Measurements from ENCODE around the gene GLIPR2. TPM values are rescaled to one million over a fixed set of nuclear protein-coding genes. Genes with fewer than 3 reads are reported as not detected.

GLIPR2 gene
- total and polyA plus RNA-seq, 2 of the 4 experiments (the other 2 are of a cell fraction): 35.8 to 43.3 TPM

- Histone ChIP-seq H3K79me1 (ENCODE audit: low read depth in 1 of 2, low read length in 2 of 2) (peaks cover 4 to 48% of the 10 kb centered on the region in 2 experiments; a peak in 3 of 4 replicates), H2BK120ac (ENCODE audit: low read depth, low read length) (peak overlapping the region; percentile 19; the same call in 1 of the 2 replicates), H3K4me2 (ENCODE audit: low read depth, low read length) (no peak overlapping the region), H2BK15ac (ENCODE audit: low read depth, low read length) (peak overlapping the region; percentile 23; the same call in 1 of the 3 replicates), H3K4ac (ENCODE audit: low read depth, low read length) (peak overlapping the region; percentile 19), H2BK20ac (ENCODE audit: low read depth, low read length) (peak overlapping the region; percentile 6; the same call in 1 of the 2 replicates), H2AK9ac (replicated peaks; ENCODE audit: low read depth, low read length, poor library complexity) (peak overlapping the region; percentile 69), H4K20me1 (ENCODE audit: insufficient read depth, low read length) (peaks cover 19% of the 10 kb centered on the region), H3K14ac (replicated peaks; ENCODE audit: low read depth, low read length) (0 out of 2 replicates have a peak overlapping the region, but pooled peaks have one; percentile 14), H3K36me3 (ENCODE audit: control insufficient read depth, insufficient read depth, low read length) (peaks cover 42% of the 10 kb centered on the region), H3K9ac (ENCODE audit: low read depth, low read length) (no peak overlapping the region), H3K18ac (ENCODE audit: low read depth, low read length) (no peak overlapping the region), H3K27me3 (ENCODE audit: control insufficient read depth, insufficient read depth, low read length) (no peaks in the 10 kb centered on the region), H2AFZ (replicated peaks; ENCODE audit: low read length, poor library complexity) (peak overlapping the region; percentile 55), H3K23ac (ENCODE audit: low read depth, low read length) (peak overlapping the region; percentile 16; the same call in 1 of the 2 replicates), H4K8ac (ENCODE audit: low read depth in 2 of 2, low read length in 2 of 2) (peak overlapping the region in 1 of 2 experiments; percentile 26; a peak in 1 of 4 replicates), H2AK5ac (ENCODE audit: low read depth, low read length) (peak overlapping the region; percentile 40), H3K9me1 (ENCODE audit: insufficient read depth, low read length) (peaks cover 32% of the 10 kb centered on the region), H2BK5ac (ENCODE audit: low read depth, low read length, poor library complexity, severe bottlenecking) (peak overlapping the region; percentile 27), H3K4me3 (ENCODE audit: insufficient read depth, low read depth, low read length) (no peak overlapping the region), H3K56ac (ENCODE audit: extremely low read depth, insufficient read depth, low read length) (no peak overlapping the region), H3K9me3 (ENCODE audit: control insufficient read depth, insufficient read depth, low read length) (peaks cover 2% of the 10 kb centered on the region; the same call in 1 of the 2 replicates), H3K4me1 (ENCODE audit: control insufficient read depth, insufficient read depth, low read length) (peaks cover 30% of the 10 kb centered on the region), H4K5ac (ENCODE audit: low read depth, low read length) (no peak overlapping the region), H4K91ac (ENCODE audit: insufficient read depth, low read depth, low read length) (no peak overlapping the region; the same call in 1 of the 2 replicates), H3K27ac (ENCODE audit: insufficient read depth, low read length) (no peak overlapping the region)
- DNase-seq (peak; percentile 64), ATAC-seq (ENCODE audit: low read depth) (no peak)
- in situ Hi-C loops (cut with MboI; ENCODE audit: low sequenced_read_pairs) (no loop called here), dilution Hi-C loops (cut with HindIII; ENCODE audit: low sequenced_read_pairs, unreplicated experiment) (no loop called here), intact Hi-C loops (cut with micrococcal nuclease) (no loop called here)
- WGBS, 2 experiments (ENCODE audit: extremely low coverage in 2 of 2, insufficient read length in 1 of 2): 47% methylated on average over 4 of the region's 14 CpGs; no CpG with 5 or more reads in 1 of the 2 experiments
- no TSS peak for BruUV-seq (replicated peaks)
- CTCF ChIA-PET: interaction anchor here (1.0 kb wide), 2 partner anchors 9 to 15 kb away, joined by 3 to 4 read pairs; no protein-coding TSS in a partner anchor
- POLR2A ChIA-PET (ENCODE audit: unreplicated experiment): no interaction called here
- TF ChIP-seq MAZ (IDR thresholded peaks at IDR 0.05; ENCODE audit: borderline replicate concordance, low read depth, low read length) (no peak), BHLHE40 (IDR thresholded peaks at IDR 0.05; ENCODE audit: low read depth, low read length) (no peak), FOS (IDR thresholded peaks at IDR 0.05; ENCODE audit: low read depth, low read length) (no peak), CEBPB (IDR thresholded peaks at IDR 0.05; ENCODE audit: low read depth, low read length) (no peak; the same call in 1 of the 2 replicates), MXI1 (IDR thresholded peaks at IDR 0.05; ENCODE audit: borderline replicate concordance, low read depth, low read length) (no peak), MAFK (IDR thresholded peaks at IDR 0.05; ENCODE audit: low read depth, low read length) (no peak), NFE2L2 (IDR thresholded peaks at IDR 0.05; ENCODE audit: low read depth, low read length) (no peak), CTCF (conservative IDR thresholded peaks at IDR 0.05; ENCODE audit: low read depth, low read length) (no peak), POLR2A (IDR thresholded peaks at IDR 0.05; ENCODE audit: low read depth, low read length) (no peak), RAD21 (IDR thresholded peaks at IDR 0.05; ENCODE audit: low read length) (no peak), SMC3 (IDR thresholded peaks at IDR 0.05; ENCODE audit: low read depth, low read length) (no peak)
- TF ChIP-seq, protein P1, sequence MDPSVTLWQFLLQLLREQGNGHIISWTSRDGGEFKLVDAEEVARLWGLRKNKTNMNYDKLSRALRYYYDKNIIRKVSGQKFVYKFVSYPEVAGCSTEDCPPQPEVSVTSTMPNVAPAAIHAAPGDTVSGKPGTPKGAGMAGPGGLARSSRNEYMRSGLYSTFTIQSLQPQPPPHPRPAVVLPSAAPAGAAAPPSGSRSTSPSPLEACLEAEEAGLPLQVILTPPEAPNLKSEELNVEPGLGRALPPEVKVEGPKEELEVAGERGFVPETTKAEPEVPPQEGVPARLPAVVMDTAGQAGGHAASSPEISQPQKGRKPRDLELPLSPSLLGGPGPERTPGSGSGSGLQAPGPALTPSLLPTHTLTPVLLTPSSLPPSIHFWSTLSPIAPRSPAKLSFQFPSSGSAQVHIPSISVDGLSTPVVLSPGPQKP (IDR thresholded peaks at IDR 0.05; ENCODE audit: borderline replicate concordance, low read depth, low read length): no peak
- TF ChIP-seq, protein P2, sequence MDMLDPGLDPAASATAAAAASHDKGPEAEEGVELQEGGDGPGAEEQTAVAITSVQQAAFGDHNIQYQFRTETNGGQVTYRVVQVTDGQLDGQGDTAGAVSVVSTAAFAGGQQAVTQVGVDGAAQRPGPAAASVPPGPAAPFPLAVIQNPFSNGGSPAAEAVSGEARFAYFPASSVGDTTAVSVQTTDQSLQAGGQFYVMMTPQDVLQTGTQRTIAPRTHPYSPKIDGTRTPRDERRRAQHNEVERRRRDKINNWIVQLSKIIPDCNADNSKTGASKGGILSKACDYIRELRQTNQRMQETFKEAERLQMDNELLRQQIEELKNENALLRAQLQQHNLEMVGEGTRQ (IDR thresholded peaks at IDR 0.05; ENCODE audit: low read depth, low read length): no peak
Measured at GRCh38 chr9:36151316-36152210, 15.0 kb downstream of the GLIPR2 start.
